ENCODE measurements around the gene RASSF6. TPM values are rescaled to one million over a fixed set of nuclear protein-coding genes. Genes with fewer than 3 reads are reported as not detected.

RASSF6 gene
- total and polyA plus RNA-seq, 2 donors (not counting 1 experiment from before 2014, with no cell fraction given): 1.4 to 13.1 TPM

GRCh38 chr4:73525611-73526010, 94.6 kb downstream of the RASSF6 start:
- H3K9me3 ChIP-seq (ENCODE audit: control extremely low read depth in 1 of 3, control insufficient read depth in 2 of 3, insufficient read depth in 1 of 3, low read length in 2 of 3): no peaks in the 10 kb centered on the region
- no peak overlapping the region for H3K4me3 ChIP-seq (ENCODE audit: control extremely low read depth in 1 of 5, extremely low read depth in 1 of 5, insufficient read depth in 1 of 5, low read depth in 2 of 5, low read length in 4 of 5)
- POLR2A ChIA-PET: no interaction called here
- DNase-seq: no peak
- H3K4me2 ChIP-seq (replicated peaks; ENCODE audit: low read depth, low read length, poor library complexity, severe bottlenecking): no peak overlapping the region
- no peak overlapping the region for H3K27ac Mint-ChIP-seq
- no peaks in the 10 kb centered on the region for H3K36me3 ChIP-seq (replicated peaks in 1 of 2; ENCODE audit: control extremely low read depth in 1 of 2, control insufficient read depth in 1 of 2, extremely low read depth in 1 of 2, insufficient read depth in 2 of 2, low read length in 1 of 2)
- H3K9ac ChIP-seq (ENCODE audit: low read length): no peak overlapping the region
- H3K9me3 Mint-ChIP-seq (ENCODE audit: insufficient read depth): no peaks in the 10 kb centered on the region
- intact Hi-C loops (cut with micrococcal nuclease): no loop called here
- peaks cover 9% of the 10 kb centered on the region for H3K27me3 Mint-ChIP-seq
- CTCF ChIA-PET: no interaction called here
- H3K79me2 ChIP-seq (ENCODE audit: control insufficient read depth, insufficient read depth, low read length): no peaks in the 10 kb centered on the region
- TF ChIP-seq CTCF (IDR thresholded peaks at IDR 0.05) (no peak), EZH2 (IDR thresholded peaks at IDR 0.05; ENCODE audit: borderline replicate concordance, insufficient read depth, low read depth, low read length, poor library complexity, severe bottlenecking) (no peak)
- WGBS (ENCODE audit: insufficient coverage): no CpG with 5 or more reads among the region's 1 CpG
- no peak for ATAC-seq (ENCODE audit: low read depth)
- H3K4me3 Mint-ChIP-seq: no peak overlapping the region
- no peak overlapping the region for H3K27ac ChIP-seq (ENCODE audit: low read length in 2 of 2)
- H3K4me1 ChIP-seq (ENCODE audit: control insufficient read depth in 2 of 2, insufficient read depth in 2 of 2, low read length in 2 of 2): no peaks in the 10 kb centered on the region
- H2AFZ ChIP-seq (ENCODE audit: insufficient read depth, low read depth, low read length, poor library complexity, severe bottlenecking): no peak overlapping the region
- no peaks in the 10 kb centered on the region for H3K27me3 ChIP-seq (replicated peaks in 1 of 4; ENCODE audit: control extremely low read depth in 1 of 4, control insufficient read depth in 3 of 4, insufficient read depth in 4 of 4, low read length in 3 of 4)
- H3K4me1 Mint-ChIP-seq: no peaks in the 10 kb centered on the region
- no peaks in the 10 kb centered on the region for H4K20me1 ChIP-seq (ENCODE audit: control insufficient read depth, insufficient read depth, low read length, poor library complexity, severe bottlenecking)

GRCh38 chr4:73523126-73523525, 97.1 kb downstream of the RASSF6 start:
- no CpG with 5 or more reads among the region's 2 CpGs for WGBS (ENCODE audit: insufficient coverage)
- CTCF ChIA-PET: no interaction called here
- intact Hi-C loops (cut with micrococcal nuclease): no loop called here

More at GRCh38 chr4:73523126-73523525, 97.1 kb downstream of the RASSF6 start:
- Histone ChIP-seq H3K79me2 (ENCODE audit: control insufficient read depth, insufficient read depth, low read length) (no peaks in the 10 kb centered on the region), H4K20me1 (ENCODE audit: control insufficient read depth, insufficient read depth, low read length, poor library complexity, severe bottlenecking) (no peaks in the 10 kb centered on the region), H3K4me1 (ENCODE audit: control insufficient read depth in 2 of 2, insufficient read depth in 2 of 2, low read length in 2 of 2) (no peaks in the 10 kb centered on the region), H3K9me3 (ENCODE audit: control extremely low read depth in 1 of 3, control insufficient read depth in 2 of 3, insufficient read depth in 1 of 3, low read length in 2 of 3) (no peaks in the 10 kb centered on the region), H2AFZ (ENCODE audit: insufficient read depth, low read depth, low read length, poor library complexity, severe bottlenecking) (no peak overlapping the region), H3K27me3 (replicated peaks in 1 of 4; ENCODE audit: control extremely low read depth in 1 of 4, control insufficient read depth in 3 of 4, insufficient read depth in 4 of 4, low read length in 3 of 4) (no peaks in the 10 kb centered on the region), H3K4me2 (replicated peaks; ENCODE audit: low read depth, low read length, poor library complexity, severe bottlenecking) (no peak overlapping the region), H3K27ac (ENCODE audit: low read length in 2 of 2) (no peak overlapping the region), H3K9ac (ENCODE audit: low read length) (no peak overlapping the region), H3K36me3 (replicated peaks in 1 of 2; ENCODE audit: control extremely low read depth in 1 of 2, control insufficient read depth in 1 of 2, extremely low read depth in 1 of 2, insufficient read depth in 2 of 2, low read length in 1 of 2) (no peaks in the 10 kb centered on the region), H3K4me3 (ENCODE audit: control extremely low read depth in 1 of 5, extremely low read depth in 1 of 5, insufficient read depth in 1 of 5, low read depth in 2 of 5, low read length in 4 of 5) (no peak overlapping the region)
- POLR2A ChIA-PET: no interaction called here
- no peaks in the 10 kb centered on the region for H3K4me1 Mint-ChIP-seq
- ATAC-seq (ENCODE audit: low read depth) (no peak), DNase-seq (no peak)
- TF ChIP-seq EZH2 (IDR thresholded peaks at IDR 0.05; ENCODE audit: borderline replicate concordance, insufficient read depth, low read depth, low read length, poor library complexity, severe bottlenecking): no peak
- no peak for TF ChIP-seq CTCF (IDR thresholded peaks at IDR 0.05)
- H3K27me3 Mint-ChIP-seq: peaks cover 25% of the 10 kb centered on the region
- no peak overlapping the region for H3K27ac Mint-ChIP-seq
- no peak overlapping the region for H3K4me3 Mint-ChIP-seq
- no peaks in the 10 kb centered on the region for H3K9me3 Mint-ChIP-seq (ENCODE audit: insufficient read depth)

Small RNAs within 50 kb of the gene (small RNA-seq; reads per million reads assigned to genes)
- not detected for gene AC074250.1 (ENCODE audit: insufficient read length, low read depth, low replicate concordance)

Other genes with a start within 250 kb of the RASSF6 start
- gene ALB, start 216.1 kb downstream of the RASSF6 start, total RNA-seq: not detected in 2 replicates
- gene ALB, start 216.1 kb downstream of the RASSF6 start, polyA plus RNA-seq: 0.23 and 0.24 TPM in 2 replicates
- not detected in 2 replicates for gene AFP, start 184.2 kb downstream of the RASSF6 start, total RNA-seq
- not detected in 2 replicates for gene AFP, start 184.2 kb downstream of the RASSF6 start, polyA plus RNA-seq
- gene AFM, start 138.7 kb downstream of the RASSF6 start, total RNA-seq: not detected in 2 replicates
- not detected in 2 replicates for gene AFM, start 138.7 kb downstream of the RASSF6 start, polyA plus RNA-seq
- 0.32 and 1.7 TPM in 2 replicates for gene CXCL8, start 120.1 kb upstream of the RASSF6 start, total RNA-seq
- 3.0 and 7.5 TPM in 2 replicates for gene CXCL8, start 120.1 kb upstream of the RASSF6 start, polyA plus RNA-seq
- not detected in 2 replicates for gene CXCL6, start 216.2 kb upstream of the RASSF6 start, total RNA-seq
- not detected in 2 replicates for gene CXCL6, start 216.2 kb upstream of the RASSF6 start, polyA plus RNA-seq
- gene PF4V1, start 232.9 kb upstream of the RASSF6 start, total RNA-seq: not detected in 2 replicates
- gene PF4V1, start 232.9 kb upstream of the RASSF6 start, polyA plus RNA-seq: 2.0 TPM in 1 of 2 replicates, not detected in the other
- not detected in 2 replicates for gene CXCL1, start 249.0 kb upstream of the RASSF6 start, total RNA-seq
- 0.24 TPM in 1 of 2 replicates, not detected in the other for gene CXCL1, start 249.0 kb upstream of the RASSF6 start, polyA plus RNA-seq

All from B cell (primary cell).